GM18498 (cell line): ENCODE results near the gene ECT2L.
A peak's percentile ranks its signal among the peaks of the same experiment; 100 is the strongest.

Experiments used
- ATAC-seq: cut with Tn5 transposase; IDR thresholded peaks from one replicate; pipeline ENCODE4 v1.9.1; 2021; ENCODE audit warnings: mild to moderate bottlenecking, moderate library complexity; ENCODE audit not compliant: unreplicated experiment

The ECT2L gene, protein sequence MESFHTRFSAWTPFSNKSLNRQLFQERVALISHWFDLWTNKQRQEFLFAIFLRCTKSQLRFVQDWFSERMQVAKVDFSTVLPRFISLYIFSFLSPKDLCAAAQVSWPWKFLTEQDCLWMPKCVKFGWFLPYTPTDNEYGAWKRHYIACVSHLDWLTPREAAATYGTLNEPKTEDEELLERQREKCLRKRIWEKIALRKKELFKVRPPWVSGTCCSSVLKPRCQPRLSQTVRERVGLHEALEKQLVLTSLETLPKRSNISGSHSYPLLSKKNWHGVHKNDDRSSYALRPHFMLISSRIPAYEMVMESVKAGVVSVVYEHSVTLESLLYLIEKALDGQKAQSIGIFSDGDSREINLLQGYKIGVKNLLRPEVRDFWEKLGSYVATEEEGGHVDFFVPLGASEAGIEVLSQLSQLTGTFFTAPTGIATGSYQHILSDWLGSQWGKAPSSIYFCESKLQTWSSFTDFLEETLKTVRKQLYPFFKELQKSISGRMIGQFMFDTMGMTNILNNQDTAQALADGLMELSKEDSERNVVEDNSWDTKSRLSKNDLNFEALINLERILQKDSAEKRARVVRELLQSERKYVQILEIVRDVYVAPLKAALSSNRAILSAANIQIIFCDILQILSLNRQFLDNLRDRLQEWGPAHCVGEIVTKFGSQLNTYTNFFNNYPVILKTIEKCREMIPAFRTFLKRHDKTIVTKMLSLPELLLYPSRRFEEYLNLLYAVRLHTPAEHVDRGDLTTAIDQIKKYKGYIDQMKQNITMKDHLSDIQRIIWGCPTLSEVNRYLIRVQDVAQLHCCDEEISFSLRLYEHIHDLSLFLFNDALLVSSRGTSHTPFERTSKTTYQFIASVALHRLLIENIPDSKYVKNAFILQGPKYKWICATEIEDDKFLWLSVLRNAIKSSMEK

DNA sequence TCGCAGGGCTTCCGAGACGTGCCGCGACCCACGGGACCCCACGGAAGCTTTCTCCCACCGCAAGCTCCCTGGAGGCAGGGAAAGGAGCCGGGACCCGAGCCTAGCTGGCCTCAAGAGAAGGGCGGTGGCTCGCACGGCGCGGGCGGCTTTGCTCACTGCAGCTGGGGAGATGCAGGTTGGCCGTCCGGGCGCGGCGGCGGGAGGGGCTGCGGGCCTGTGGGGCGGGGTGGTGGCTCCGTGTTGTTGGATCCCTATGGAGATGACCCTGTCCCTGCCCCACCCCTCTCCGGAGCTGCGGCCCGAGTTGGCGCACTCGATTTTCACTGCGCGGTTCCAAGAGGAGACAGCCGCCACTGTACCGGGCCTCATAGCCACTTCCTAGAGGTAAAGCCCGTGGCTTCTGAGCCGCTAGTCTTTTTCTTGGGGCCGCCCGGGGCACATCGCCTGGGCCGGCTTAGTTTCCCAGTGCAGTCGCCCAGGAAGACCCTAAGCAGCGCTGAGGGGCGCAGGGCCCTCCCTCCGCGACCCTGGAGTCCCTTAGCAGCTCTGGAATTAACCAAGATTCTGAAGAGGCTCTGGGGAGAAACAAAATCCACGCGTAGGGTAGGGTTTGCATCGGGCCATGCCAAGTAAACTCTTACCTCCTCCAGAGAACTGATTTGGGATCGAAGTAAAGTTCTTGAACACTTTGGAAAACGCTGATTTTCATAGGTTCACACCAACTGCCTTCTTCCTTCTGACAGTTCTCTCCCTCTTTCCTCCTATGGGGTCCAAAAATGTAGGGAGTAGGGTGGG lies at the start of gene ECT2L:
Gene ECT2L (plus strand): TSS at position 279 of the 795 bp plus-strand sequence. CDS start 17,188 bp downstream, outside the sequence.
- ATAC-seq = no peak

DNA sequence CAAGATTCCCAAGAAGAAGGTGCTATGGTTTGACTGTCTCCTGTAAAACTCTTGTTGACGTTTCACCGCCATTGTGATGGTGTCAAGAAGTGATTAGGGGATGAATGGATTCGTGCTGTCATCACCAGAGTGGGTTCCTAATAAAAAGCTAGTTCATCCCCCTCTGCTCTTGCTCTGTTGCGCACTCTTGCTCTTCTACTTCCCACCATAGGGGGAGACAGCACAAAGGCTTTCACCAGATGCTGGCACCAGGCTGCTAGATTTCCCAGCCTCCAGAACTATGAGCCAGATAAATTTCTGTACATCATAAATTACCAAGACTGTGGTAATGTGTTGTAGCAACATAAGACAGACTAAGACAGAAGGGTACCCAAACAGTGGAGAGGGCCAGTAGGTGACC lies 43.9 kb upstream of the ECT2L start:
- ATAC-seq = no peak

- no peak for ATAC-seq
Observed at GRCh38 chr6:138757136-138757535, 38.8 kb upstream of the ECT2L start.

GRCh38 chr6:138765896-138766655 lies 29.8 kb upstream of the ECT2L start:
- no peak for ATAC-seq

GRCh38 chr6:138769102-138769676 lies 26.7 kb upstream of the ECT2L start:
- ATAC-seq = no peak

DNA sequence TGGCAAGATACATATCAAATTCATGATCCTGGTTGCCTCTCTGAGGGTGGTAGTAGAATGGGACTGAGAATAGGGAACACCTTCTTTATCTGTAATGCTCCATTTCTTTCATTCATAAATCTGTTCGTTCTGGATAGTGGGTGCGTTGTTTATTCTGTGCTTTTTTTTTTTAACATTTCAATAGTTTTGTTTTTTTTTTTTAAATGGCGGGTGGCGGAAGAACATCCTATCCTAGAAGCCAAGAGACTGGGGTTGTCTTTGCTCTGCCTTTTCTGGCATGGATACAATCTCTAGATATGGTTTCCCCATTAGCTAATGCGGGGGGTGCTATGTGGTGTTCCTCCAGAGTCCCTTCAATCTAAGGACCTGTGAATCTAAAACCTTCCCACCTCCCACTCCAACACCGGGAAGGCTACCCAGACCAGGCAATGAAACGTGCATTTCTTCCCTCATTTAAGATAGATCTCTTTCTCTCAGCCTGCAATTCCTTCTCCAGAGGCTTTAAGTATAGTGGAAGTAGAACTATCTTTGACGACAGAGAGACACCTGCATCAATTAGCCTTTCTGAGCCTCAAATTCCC lies 23.2 kb upstream of the ECT2L start:
- no peak for ATAC-seq

- ATAC-seq = peak; percentile 95
Observed at GRCh38 chr6:138773177-138774091, 22.5 kb upstream of the ECT2L start, which contains the start of gene CCDC28A. Gene CCDC28A, plus strand, starts transcription at chr6:138773769. Its CDS starts 2,352 bp downstream, at chr6:138776121.

- ATAC-seq = no peak
Observed at GRCh38 chr6:138774370-138774769, 21.5 kb upstream of the ECT2L start.

DNA sequence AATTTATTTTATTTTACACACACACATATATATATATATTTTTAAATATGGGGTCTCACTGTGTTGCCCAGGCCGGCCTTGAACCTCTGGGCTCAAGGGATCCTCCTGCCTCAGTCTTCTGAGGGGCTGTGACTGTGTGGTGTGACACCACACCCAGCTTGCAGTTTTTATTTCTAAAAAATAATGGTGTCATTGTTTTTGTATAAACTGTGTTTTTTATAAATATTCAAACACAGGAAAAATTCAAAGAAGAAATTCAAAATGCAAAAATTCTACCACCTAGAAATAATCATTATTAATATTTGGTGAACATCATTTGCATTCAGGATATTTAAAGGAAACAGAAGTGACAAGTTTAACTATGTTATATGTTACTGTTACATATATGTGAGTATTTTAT lies 19.2 kb upstream of the ECT2L start:
- ATAC-seq = no peak

- ATAC-seq = no peak
Observed at GRCh38 chr6:138778331-138778730, 17.6 kb upstream of the ECT2L start.

- no peak for ATAC-seq
Observed at GRCh38 chr6:138782243-138782642, 13.6 kb upstream of the ECT2L start.

- ATAC-seq = no peak
Observed at GRCh38 chr6:138785079-138785478, 10.8 kb upstream of the ECT2L start.

- no peak for ATAC-seq
Observed at GRCh38 chr6:138785980-138786379, 9.9 kb upstream of the ECT2L start.

- ATAC-seq = no peak
Observed at GRCh38 chr6:138787138-138787537, 8.7 kb upstream of the ECT2L start.

DNA sequence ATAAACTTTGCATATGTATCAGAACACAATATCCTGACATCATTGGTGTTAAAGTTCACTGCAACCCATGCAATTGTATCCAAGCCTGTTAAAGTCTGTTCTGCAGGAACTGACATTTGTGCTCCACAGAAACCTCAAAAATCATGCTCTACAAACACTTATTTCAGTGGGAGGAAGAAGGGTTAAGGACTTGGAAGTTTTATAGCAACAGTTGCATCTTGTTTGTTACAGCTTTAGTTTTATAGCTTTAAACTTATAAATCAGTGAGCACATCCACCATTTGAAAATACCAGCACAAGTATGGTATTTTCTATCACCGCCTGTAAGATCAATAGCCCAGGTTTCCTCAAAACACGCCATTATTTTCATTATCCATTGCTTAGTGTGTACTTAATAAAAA lies 884 bp downstream of the ECT2L start:
- ATAC-seq = no peak

- no peak for ATAC-seq
Observed at GRCh38 chr6:138797806-138798446, 2.0 kb downstream of the ECT2L start.

- no peak for ATAC-seq
Observed at GRCh38 chr6:138800377-138801150, 4.7 kb downstream of the ECT2L start.
